Stimulated activated CD8-positive, alpha-beta memory T cell treated with anti-CD3 and anti-CD28 coated beads, Interleukin-15, amount 100 ng/mL, for 1 hour (primary cell): ENCODE measurements around the gene GPHA2.
"Not testable (repeated sequence)": the region's sequence is repeated elsewhere in the genome, so short reads cannot be mapped to it uniquely, and the experiment has no call there.

Experiments
- DNase-seq: peaks from one replicate; pipeline ENCODE4 v3.0.0-alpha.2; 2020; ENCODE audit warnings: low read depth

Gene GPHA2

GRCh38 chr11:64935359-64936081 is at the start of gene GPHA2:
GPHA2 (minus strand) TSS chr11:64935893; CDS start chr11:64935460, 433 bp downstream.
- DNase-seq = no peak

- not testable (repeated sequence) for DNase-seq
Observed at GRCh38 chr11:64983339-64983738, 47.6 kb upstream of the GPHA2 start.

- no peak for DNase-seq
Observed at GRCh38 chr11:64976651-64977050, 41.0 kb upstream of the GPHA2 start.

- no peak for DNase-seq
Observed at GRCh38 chr11:64974124-64974523, 38.4 kb upstream of the GPHA2 start.

GRCh38 chr11:64971421-64972233 is 35.9 kb upstream of the GPHA2 start, which contains the start of gene MAJIN:
MAJIN (minus strand) TSS chr11:64972108; CDS start chr11:64959405, 12,703 bp downstream.
- peak; percentile 70 for DNase-seq

GRCh38 chr11:64970731-64971151 is 35.0 kb upstream of the GPHA2 start:
- no peak for DNase-seq

- DNase-seq = no peak
Observed at GRCh38 chr11:64969209-64969608, 33.5 kb upstream of the GPHA2 start.

- DNase-seq = no peak
Observed at GRCh38 chr11:64967375-64967774, 31.7 kb upstream of the GPHA2 start.

GRCh38 chr11:64963072-64963631 is 27.5 kb upstream of the GPHA2 start:
- no peak for DNase-seq

- DNase-seq = no peak
Observed at GRCh38 chr11:64960719-64961118, 25.0 kb upstream of the GPHA2 start.

- DNase-seq = no peak
Observed at GRCh38 chr11:64959498-64959897, 23.8 kb upstream of the GPHA2 start.

- no peak for DNase-seq
Observed at GRCh38 chr11:64954201-64954600, 18.5 kb upstream of the GPHA2 start.

GRCh38 chr11:64951529-64951928 is 15.8 kb upstream of the GPHA2 start:
- DNase-seq = no peak

- DNase-seq = no peak
Observed at GRCh38 chr11:64947208-64947814, 11.6 kb upstream of the GPHA2 start.

- DNase-seq = no peak
Observed at GRCh38 chr11:64936539-64936938, 846 bp upstream of the GPHA2 start.

- no peak for DNase-seq
Observed at GRCh38 chr11:64934682-64935358, 873 bp downstream of the GPHA2 start.

GRCh38 chr11:64933935-64934681 is 1.6 kb downstream of the GPHA2 start:
- no peak for DNase-seq

- DNase-seq = no peak
Observed at GRCh38 chr11:64933213-64933934, 2.3 kb downstream of the GPHA2 start.

GRCh38 chr11:64932324-64932723 is 3.4 kb downstream of the GPHA2 start:
- no peak for DNase-seq

- no peak for DNase-seq
Observed at GRCh38 chr11:64931290-64931689, 4.4 kb downstream of the GPHA2 start.
